ELF-1 (cell line): ENCODE data around the gene GEMIN7.
A peak's percentile ranks its signal among the peaks of the same experiment; 100 is the strongest.

Experiments
- DNase-seq: peaks from one replicate; pipeline ENCODE4 v3.0.0-alpha.2; 2016; ENCODE audit warnings: low read depth, low spot score

GEMIN7 gene

DNA sequence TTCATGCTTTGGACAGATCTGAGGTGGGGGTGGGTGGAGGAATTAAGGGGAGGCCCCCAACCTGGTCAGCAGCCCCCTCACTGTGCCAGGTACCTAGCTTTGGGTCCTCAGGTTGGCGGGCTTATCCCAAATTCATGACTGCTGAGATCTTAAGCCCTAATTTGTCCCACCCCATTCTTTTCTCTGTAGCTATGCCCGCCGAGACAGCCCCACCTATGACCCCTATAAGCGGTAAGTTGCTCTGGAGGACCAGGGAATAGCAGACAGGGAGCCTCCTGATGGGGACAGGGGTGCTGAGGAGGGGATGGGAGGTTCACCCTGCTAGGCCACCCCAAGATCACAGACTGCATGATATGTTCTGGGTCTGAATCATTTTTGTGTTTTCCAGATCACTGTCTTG is 17.1 kb upstream of the GEMIN7 start:
- DNase-seq = no peak

DNA sequence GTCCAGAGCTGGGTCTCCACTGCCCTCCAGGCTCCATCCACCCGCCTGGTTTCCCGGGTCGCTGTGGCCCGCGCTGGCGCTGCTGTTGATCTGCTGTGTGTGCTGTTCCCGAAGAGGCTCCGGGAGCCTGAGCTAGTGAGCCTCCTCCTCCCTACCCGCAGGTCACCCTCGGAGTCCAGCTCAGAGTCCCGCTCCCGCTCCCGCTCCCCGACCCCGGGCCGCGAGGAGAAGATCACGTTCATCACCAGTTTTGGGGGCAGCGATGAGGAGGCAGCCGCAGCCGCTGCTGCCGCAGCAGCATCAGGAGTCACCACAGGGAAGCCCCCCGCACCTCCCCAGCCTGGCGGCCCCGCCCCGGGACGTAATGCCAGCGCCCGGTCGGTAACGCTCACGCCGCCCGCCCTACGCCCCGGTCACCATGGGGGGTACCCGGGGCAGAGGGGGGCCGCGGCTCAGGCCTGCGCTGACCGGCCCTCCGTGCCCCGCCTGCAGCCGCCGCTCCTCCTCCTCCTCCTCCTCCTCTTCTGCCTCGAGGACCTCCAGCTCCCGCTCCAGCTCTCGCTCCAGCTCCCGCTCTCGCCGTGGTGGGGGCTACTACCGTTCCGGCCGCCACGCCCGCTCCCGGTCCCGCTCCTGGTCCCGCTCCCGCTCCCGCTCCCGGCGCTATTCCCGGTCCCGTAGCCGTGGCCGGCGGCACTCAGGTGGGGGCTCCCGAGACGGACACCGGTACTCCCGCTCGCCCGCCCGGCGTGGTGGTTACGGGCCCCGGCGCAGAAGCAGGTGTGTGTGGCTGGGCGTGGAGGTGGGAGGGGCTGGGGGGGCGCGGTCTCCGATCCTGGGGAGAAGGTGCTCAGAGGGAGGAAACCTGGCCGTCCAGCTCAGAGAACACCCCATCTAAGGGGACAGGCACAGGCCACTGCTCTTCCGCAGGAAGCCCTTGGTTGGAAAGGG is 14.9 kb upstream of the GEMIN7 start:
- no peak for DNase-seq

- DNase-seq = peak; percentile 75
These were observed 12.0 kb upstream of the GEMIN7 start for GRCh38 chr19:45066921-45067661.

DNA sequence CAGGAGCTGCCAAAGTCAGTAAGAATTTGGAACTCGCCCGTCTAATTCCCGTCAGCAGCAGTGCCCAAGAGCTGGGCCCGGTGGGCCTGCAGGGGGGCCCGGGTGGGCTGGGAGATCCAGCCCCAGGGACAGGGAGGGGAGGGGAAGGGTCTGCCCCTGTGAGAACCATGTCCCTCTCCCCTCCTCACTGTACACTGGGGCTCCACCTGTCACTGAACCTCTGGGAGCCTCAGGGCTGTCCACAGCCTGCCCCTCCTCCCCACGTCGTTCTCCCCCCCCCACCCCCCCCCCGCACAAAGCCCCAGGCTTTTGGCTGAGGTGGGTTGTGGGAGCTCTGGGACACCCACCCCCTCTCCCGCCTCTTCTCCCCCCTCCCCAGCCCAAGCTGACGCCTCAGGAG is 11.0 kb upstream of the GEMIN7 start:
- no peak for DNase-seq

DNA sequence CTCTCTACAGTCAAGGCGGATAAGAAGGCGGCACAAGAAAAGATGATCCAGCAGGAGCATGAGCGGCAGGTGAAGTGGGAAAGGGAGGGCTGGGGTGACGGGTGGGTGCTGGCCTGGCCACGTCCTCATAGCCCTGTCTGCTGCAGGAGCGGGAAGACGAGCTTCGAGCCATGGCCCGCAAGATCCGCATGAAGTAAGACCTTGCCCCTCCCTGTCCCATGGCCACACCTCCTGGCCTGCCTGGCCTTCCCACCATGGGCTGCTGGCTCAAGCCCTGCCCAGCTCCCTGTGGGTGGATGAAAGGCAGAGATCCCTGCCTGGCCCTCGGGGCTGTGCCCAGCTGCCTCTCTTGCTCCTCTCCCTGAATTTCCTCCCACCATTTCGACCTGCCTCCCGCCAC is 10.0 kb upstream of the GEMIN7 start:
- peak; percentile 78 for DNase-seq

DNA sequence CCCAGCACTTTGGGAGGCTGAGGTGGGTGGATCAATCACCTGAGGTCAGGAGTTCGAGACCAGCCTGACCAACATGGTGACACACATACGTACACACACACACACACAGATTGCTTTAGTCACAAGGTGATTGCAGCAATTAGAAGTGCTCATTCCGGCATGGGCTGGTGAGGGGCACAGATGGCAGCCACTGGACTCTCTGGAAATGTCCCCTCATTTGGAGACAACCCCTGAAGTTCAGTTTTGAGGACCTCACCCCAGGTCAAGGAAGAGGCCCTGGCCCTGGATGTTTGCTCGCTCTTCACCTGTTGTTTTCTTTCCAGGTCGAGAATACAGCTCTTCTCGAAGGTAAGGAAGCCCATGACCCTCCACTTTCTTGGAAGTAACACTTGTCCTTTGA is 8.8 kb upstream of the GEMIN7 start:
- DNase-seq = no peak

DNA sequence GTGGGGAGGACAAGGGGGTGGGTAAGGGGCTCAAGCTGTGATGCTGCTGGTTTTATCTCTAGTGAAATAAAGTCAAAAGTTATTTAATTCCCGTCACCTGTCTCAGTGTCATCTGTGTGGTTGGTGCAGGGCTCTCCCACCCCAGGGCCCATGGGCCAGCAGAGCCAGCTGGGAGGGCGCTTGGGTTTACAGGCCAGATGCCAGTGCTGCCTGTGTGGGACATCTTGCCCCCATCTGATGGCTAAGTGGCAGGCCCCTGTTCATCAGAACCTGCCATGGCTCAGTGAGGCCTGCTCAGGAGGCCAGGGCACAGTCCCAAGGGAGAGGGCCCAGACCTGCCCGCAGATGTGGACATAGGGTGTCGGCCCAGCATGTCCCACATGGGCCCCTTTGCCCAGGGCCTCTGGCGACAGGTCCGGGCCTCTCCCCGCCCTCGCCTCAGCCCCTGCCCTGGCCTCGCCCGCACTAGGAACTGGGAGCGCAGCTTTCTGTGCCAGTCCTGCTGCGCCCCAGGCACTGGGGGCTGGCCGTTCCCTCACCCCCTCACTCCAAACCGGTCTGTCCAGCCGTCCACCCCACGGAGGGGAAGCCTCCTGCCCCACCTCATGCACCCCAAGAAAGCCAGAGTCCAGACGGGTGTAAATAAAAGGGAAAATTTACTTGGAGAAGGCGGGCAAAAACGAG is 8.1 kb upstream of the GEMIN7 start:
- DNase-seq = no peak

GRCh38 chr19:45071545-45071938 is 7.5 kb upstream of the GEMIN7 start:
- DNase-seq = no peak

- peak; percentile 45 for DNase-seq
These were observed 6.9 kb upstream of the GEMIN7 start for GRCh38 chr19:45071969-45072790.

- peak; percentile 71 for DNase-seq
These were observed 4.2 kb upstream of the GEMIN7 start for GRCh38 chr19:45074744-45075300.

GRCh38 chr19:45075301-45076028 is 3.6 kb upstream of the GEMIN7 start:
- DNase-seq = no peak

DNA sequence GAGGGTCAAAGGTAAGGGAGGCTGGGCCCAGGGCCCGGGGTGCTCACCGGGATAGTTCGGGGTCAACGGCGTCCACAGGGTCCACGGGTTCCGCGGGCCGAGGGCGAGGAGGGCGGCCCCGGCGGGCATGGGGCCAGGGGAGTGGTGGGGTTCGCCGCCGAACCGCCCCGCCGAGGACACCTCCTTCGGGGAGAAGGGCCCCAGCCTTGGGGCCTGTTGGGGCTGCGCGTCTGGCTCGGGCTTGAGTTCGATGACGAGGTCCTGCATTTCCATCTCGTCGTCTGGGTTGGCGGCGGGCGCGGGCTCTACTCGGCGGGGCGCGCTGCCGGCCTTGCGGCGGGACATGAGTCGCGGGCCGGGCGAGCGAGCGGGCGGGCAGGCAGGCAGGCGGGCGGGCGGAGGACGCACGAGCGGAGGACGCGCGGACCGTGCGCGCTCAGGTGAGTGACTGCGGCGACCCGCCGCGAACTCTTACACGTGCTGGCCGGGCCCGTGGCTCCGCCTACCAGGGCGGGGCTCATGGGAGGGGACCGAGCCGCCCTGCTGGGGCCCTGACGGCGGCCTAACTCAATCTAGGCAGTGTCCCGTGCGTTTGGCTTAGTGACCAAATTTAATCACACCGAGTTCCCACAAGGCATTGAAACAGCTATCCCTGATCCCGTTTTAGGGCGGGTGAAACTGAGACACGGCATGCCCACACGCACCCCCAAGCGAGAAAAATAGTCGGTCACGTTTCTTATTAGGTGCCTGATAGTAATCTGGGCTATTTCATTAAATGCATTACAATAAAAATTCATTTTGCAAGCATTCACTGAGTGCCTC is 2.8 kb upstream of the GEMIN7 start, which contains the start of gene ZNF296:
ZNF296 (minus strand) TSS at position 450 of the 822 bp plus-strand sequence; CDS start at position 345, 105 bp downstream.
- DNase-seq = peak; percentile 89

GRCh38 chr19:45076851-45077730 is 2.0 kb upstream of the GEMIN7 start:
- DNase-seq = peak; percentile 59

DNA sequence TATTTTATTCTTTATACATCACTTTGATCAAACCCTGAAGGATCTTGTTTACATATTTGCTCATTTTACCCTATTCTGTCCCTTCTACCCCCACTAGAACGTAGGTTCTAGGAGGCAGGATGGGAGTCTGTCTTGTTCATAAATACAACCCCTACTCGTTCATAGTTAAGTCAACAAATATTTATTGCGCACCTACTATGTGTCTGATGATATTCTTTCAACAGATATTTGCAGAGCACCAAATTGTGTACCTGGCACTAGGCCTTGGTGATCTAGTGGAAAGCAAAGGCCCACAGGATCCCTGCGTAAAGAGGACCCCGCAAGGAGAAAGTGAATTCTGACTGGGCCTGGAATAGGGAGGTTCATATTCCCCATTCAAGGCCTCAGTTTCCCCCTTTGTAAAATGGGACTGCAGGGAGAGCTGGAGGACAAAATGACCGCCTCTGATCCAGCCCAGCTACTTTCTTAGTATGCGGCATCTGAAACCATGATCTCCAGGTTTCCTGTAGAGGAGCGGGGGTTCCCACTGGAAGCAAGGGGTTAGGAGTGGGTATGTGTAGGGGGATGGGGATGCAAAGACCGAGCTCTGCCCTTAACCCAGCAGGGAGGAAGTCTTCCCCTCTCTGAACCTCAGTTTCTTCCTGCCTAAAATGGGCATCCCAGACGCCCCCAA is 534 bp upstream of the GEMIN7 start:
- no peak for DNase-seq

- DNase-seq = peak; percentile 90
These were observed 881 bp downstream of the GEMIN7 start for GRCh38 chr19:45079911-45080370.

DNA sequence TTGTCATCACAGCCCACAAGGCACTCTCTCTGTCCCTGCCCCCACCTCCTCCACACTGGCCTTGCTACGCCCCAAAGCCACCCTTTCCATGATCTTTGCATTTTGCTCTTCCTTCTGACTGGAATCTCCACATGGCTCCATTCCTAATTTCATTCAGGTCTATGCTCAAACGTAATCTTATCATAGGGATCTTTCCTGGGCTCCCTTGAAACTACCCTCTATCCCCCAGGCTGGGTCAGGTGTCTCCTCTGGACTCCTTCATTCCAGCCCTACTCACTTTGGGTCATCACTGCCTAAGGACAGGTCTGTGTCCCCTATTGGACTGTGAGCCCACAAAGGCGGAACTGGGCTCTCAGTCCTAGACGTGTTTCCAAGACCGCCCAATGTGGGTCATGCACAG is 3.1 kb downstream of the GEMIN7 start:
- no peak for DNase-seq

DNA sequence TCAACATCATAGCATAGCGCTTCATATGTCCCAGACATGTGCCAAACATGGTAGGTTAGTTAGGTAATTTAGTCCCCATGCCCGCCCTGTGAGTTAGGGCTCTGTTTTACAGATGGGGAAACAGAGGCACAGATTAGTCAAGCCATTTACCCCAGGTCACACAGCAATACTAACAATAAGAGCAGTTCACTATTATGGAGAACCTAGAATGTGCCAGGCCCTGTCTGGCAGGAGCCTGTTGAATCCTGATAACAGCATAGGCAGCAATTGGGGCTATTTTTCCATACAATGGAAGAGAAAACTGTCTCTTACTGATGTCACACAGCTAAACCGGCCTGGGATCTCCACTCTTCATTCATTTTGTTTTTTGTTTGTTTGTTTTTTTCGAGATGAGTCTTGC is 7.4 kb downstream of the GEMIN7 start:
- no peak for DNase-seq

DNA sequence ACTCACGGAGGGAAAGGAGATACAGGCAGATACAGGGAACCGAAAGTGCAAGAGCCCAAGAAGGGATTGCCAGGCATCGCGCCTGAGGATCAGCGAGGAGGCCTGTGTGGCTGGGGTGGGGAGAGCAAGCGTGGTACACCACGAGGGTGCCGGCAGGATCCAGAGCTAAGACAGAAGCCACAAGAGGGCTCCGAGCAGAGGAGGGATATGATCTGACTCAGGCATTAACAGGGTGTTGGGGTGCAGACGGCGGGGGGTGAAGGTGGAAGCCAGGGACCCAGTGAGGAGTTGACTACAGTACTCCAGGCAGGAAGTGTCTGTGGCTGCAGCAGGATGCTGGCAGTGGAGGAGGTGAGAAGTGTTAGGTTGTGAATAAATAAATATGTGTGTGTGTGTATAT is 8.5 kb downstream of the GEMIN7 start:
- DNase-seq = no peak
